Endodermal cell (in vitro differentiated cells): ENCODE data around the gene GYS2. TPM values are rescaled to one million over a fixed set of nuclear protein-coding genes. Genes with fewer than 3 reads are reported as not detected.

Source experiments
- DNase-seq: peaks from one replicate; pipeline ENCODE4 v3.0.0-alpha.2; 2017
- H3K27ac ChIP-seq: 2 replicates; pipeline ENCODE4 v1.5.1; 2013; ENCODE audit warnings: mild to moderate bottlenecking, low read depth, low read length, moderate library complexity
- H3K27me3 ChIP-seq: 2 replicates; pipeline ENCODE4 v1.6.1; 2013; ENCODE audit warnings: mild to moderate bottlenecking, low read length, moderate library complexity; ENCODE audit not compliant: insufficient read depth, control insufficient read depth, poor library complexity, severe bottlenecking
- H3K36me3 ChIP-seq: 2 replicates; pipeline ENCODE4 v1.7.0; 2013; ENCODE audit warnings: mild to moderate bottlenecking, low read length, moderate library complexity; ENCODE audit not compliant: control insufficient read depth, insufficient read depth
- H3K4me1 ChIP-seq: one replicate; pipeline ENCODE4 v1.7.0; 2013; ENCODE audit warnings: low read length; ENCODE audit not compliant: control insufficient read depth, insufficient read depth
- H3K4me3 ChIP-seq: 2 replicates; pipeline ENCODE4 v1.5.1; 2013; ENCODE audit warnings: mild to moderate bottlenecking, low read length, moderate library complexity
- H3K9ac ChIP-seq: 2 replicates; pipeline ENCODE4 v1.6.1; 2013; ENCODE audit warnings: mild to moderate bottlenecking, low read length, moderate library complexity; ENCODE audit not compliant: poor library complexity, severe bottlenecking; ENCODE audit errors: extremely low read depth
- H3K9me3 ChIP-seq: 2 replicates; pipeline ENCODE4 v1.6.1; 2013; ENCODE audit warnings: mild to moderate bottlenecking, low read length, moderate library complexity; ENCODE audit not compliant: control insufficient read depth
- H3K27ac Mint-ChIP-seq: 2 replicates; pipeline ENCODE4 v1.8.0; 2020; ENCODE audit warnings: mixed read lengths
- H3K27me3 Mint-ChIP-seq: 2 replicates; pipeline ENCODE4 v1.8.0; 2021; ENCODE audit warnings: mild to moderate bottlenecking, mixed read lengths; ENCODE audit not compliant: insufficient read depth
- H3K36me3 Mint-ChIP-seq: 2 replicates; pipeline ENCODE4 v1.8.0; 2020; ENCODE audit warnings: low read depth, mixed read lengths
- H3K4me1 Mint-ChIP-seq: 2 replicates; pipeline ENCODE4 v1.8.0; 2020; ENCODE audit warnings: mixed read lengths
- H3K4me3 Mint-ChIP-seq: 2 replicates; pipeline ENCODE4 v1.8.0; 2020; ENCODE audit warnings: mild to moderate bottlenecking, moderate library complexity, mixed read lengths
- H3K9me3 Mint-ChIP-seq: 2 replicates; pipeline ENCODE4 v1.8.0; 2020; ENCODE audit warnings: mild to moderate bottlenecking, mixed read lengths
- WGBS, 2 experiments: methylation state at CpG; one replicate each; pipeline versions ENCODE4 v1.1.5 to v1.1.7; 2013; ENCODE audit warnings: missing lambda C conversion rate in 2 of 2, mixed read lengths in 1 of 2; ENCODE audit not compliant: insufficient coverage in 1 of 2, insufficient read length in 1 of 2; 5-methylcytosine and 5-hydroxymethylcytosine counted together
- total RNA-seq, 2 donors: library from RNA; stranded (reverse); fragmentation: NEBNext Ultra II Directional in 1 of 2; extraction: Animal tissue kit (Norgen Biotek cat#: 25700) in 1 of 2; gene quantifications; 2 replicates in 1 of 2; 3 replicates in 1 of 2; pipeline ENCODE4 v1.2.1, GENCODE V29; 2021
- TF ChIP-seq, protein P1 (sequence below): fragments of 200-600 bp; sonication (generic); conservative IDR thresholded peaks from 2 replicates; pipeline ENCODE4 v1.5.0; 2021; ENCODE audit warnings: antibody characterized with exemption, mild to moderate bottlenecking

The GYS2 gene
- total RNA-seq, 2 donors from 2014 or later, result not detected

DNA sequence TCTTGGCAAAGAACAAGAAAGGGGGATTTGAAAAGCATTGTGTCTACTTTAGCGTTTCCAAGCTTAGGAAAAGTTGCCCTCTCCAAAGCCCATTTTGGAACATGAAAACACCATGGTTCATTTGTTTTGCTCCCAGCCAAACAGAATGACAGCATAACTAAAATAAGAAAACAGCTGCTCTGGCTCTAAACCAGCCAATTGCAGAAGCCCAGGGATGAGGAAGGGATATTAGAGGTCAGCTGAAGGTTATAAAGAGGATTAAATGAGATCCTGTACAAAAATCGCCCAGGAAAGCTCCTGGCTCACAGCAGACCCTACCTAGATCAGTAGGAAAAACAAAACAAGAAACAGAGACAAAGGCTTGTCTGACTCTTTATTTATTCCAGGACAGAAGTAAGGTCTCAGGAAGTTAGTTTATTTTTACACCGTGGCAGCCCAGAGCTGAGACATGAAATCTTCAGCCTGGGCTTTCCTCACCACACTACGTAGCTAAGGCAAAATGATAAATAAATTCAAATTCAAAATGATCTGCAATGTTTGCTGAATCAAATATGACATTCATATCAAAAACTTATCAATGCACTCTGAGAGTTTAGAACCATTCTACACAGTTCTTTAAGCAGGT, 52.7 kb downstream of the GYS2 start:
- no peak overlapping the region for H3K4me3 Mint-ChIP-seq
- no peaks in the 10 kb centered on the region for H3K4me1 ChIP-seq
- H3K36me3 ChIP-seq, result no peaks in the 10 kb centered on the region
- TF ChIP-seq, protein P1, sequence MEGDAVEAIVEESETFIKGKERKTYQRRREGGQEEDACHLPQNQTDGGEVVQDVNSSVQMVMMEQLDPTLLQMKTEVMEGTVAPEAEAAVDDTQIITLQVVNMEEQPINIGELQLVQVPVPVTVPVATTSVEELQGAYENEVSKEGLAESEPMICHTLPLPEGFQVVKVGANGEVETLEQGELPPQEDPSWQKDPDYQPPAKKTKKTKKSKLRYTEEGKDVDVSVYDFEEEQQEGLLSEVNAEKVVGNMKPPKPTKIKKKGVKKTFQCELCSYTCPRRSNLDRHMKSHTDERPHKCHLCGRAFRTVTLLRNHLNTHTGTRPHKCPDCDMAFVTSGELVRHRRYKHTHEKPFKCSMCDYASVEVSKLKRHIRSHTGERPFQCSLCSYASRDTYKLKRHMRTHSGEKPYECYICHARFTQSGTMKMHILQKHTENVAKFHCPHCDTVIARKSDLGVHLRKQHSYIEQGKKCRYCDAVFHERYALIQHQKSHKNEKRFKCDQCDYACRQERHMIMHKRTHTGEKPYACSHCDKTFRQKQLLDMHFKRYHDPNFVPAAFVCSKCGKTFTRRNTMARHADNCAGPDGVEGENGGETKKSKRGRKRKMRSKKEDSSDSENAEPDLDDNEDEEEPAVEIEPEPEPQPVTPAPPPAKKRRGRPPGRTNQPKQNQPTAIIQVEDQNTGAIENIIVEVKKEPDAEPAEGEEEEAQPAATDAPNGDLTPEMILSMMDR, result no peak
- H3K4me1 Mint-ChIP-seq, result no peaks in the 10 kb centered on the region
- H3K9me3 ChIP-seq, result peaks cover 7% of the 10 kb centered on the region
- H3K27ac Mint-ChIP-seq, result no peak overlapping the region
- no peak for DNase-seq
- no peak overlapping the region for H3K9ac ChIP-seq
- H3K9me3 Mint-ChIP-seq, result peaks cover 8% of the 10 kb centered on the region
- H3K27me3 ChIP-seq, result no peaks in the 10 kb centered on the region
- no peaks in the 10 kb centered on the region for H3K36me3 Mint-ChIP-seq
- no peak overlapping the region for H3K4me3 ChIP-seq
- no peak overlapping the region for H3K27ac ChIP-seq
- WGBS, 2 experiments, result 95 to 100% methylated on average over 4 of the region's 4 CpGs
- peaks cover 3% of the 10 kb centered on the region for H3K27me3 Mint-ChIP-seq

DNA sequence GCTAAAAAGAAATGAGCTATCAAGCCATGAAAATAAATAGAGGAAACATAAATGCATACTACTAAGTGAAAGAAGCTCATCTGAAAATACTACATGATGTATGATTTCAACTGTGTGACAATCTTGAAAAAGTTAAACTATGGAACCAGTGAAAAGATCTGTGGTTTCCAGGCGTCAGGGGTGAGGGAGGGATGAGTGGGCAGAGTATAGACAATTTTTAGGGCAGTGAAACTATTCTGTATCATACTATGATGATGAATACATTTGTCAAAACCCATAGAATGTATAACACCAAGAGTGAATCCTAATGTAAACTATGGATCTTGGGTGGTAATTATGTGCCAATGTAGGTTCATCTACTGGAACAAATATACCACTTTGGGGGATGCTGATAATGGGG, 57.2 kb downstream of the GYS2 start:
- H3K4me1 Mint-ChIP-seq, result no peaks in the 10 kb centered on the region

DNA sequence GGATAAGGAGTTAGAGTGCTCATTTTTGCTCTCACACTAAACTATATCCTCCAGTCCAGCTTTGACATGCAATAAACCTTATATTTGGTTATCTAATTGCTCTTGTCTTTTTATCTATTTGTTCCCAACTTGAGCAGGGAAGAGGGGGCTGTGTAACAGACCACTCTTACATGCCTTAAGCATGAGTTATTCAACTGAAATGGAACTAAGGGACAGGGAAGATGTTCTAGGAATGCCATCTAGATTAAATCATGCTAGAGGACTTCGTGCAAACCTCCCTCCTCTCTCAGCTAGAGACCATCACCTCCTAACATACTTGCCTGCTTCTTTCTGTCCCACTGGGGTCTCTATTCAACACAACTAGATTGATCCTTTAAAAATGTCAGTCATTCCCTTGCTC, 57.9 kb downstream of the GYS2 start:
- Mint-ChIP-seq H3K4me1 (no peaks in the 10 kb centered on the region), H3K9me3 (no peaks in the 10 kb centered on the region), H3K36me3 (no peaks in the 10 kb centered on the region), H3K27me3 (peaks cover 2% of the 10 kb centered on the region), H3K4me3 (no peak overlapping the region), H3K27ac (no peak overlapping the region)
- no peaks in the 10 kb centered on the region for H3K27me3 ChIP-seq
- 0% methylated on average over 1 of the region's 1 CpG; no CpG with 5 or more reads in 1 of the 2 experiments for whole genome bisulfite sequencing, 2 experiments
- H3K9me3 ChIP-seq, result no peaks in the 10 kb centered on the region
- H3K9ac ChIP-seq, result no peak overlapping the region
- H3K4me1 ChIP-seq, result no peaks in the 10 kb centered on the region
- H3K36me3 ChIP-seq, result no peaks in the 10 kb centered on the region
- H3K4me3 ChIP-seq, result no peak overlapping the region
- no peak for DNase-seq
- TF ChIP-seq, protein P1, result no peak
- no peak overlapping the region for H3K27ac ChIP-seq

More for the DNA sequence above, 57.2 kb downstream of the GYS2 start:
- Mint-ChIP-seq H3K27me3 (peaks cover 2% of the 10 kb centered on the region), H3K9me3 (no peaks in the 10 kb centered on the region), H3K4me3 (no peak overlapping the region), H3K27ac (no peak overlapping the region), H3K36me3 (no peaks in the 10 kb centered on the region)
- no peak overlapping the region for H3K9ac ChIP-seq
- TF ChIP-seq, protein P1, result no peak
- no peak overlapping the region for H3K4me3 ChIP-seq
- WGBS, 2 experiments, result 86% methylated on average over 1 of the region's 1 CpG; no CpG with 5 or more reads in 1 of the 2 experiments
- H3K4me1 ChIP-seq, result no peaks in the 10 kb centered on the region
- no peak overlapping the region for H3K27ac ChIP-seq
- no peaks in the 10 kb centered on the region for H3K36me3 ChIP-seq
- H3K9me3 ChIP-seq, result no peaks in the 10 kb centered on the region
- no peaks in the 10 kb centered on the region for H3K27me3 ChIP-seq
- no peak for DNase-seq
